ENCODE data around the gene ST8SIA6. TPM values are rescaled to one million over a fixed set of nuclear protein-coding genes. Genes with fewer than 3 reads are reported as not detected.

Gene ST8SIA6
- total and polyA plus RNA-seq, 9 of the 15 experiments (the other 6 are each of a cell fraction or from before 2014, with no cell fraction given) = 0.69 to 6.7 (median 5.0) TPM

DNA sequence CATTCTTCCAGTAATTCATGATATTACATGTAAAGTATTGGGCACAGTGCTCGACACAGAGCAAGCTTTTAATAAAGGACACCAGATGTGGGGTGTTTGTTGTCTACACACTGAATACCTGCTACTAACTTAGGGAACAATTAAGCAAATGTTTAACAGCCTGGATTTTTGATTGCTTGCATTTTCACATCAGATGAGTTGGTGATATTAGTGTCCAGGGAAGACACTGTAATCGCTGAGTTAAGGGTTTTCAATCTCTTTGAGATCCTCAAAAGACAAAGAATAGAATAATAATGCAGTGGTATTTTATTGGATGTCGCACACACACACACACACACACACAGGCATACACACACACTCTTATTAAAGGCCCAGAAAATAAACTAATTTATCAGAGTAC lies 147.3 kb downstream of the ST8SIA6 start:
- Histone ChIP-seq H3K36me3 (ENCODE audit: control insufficient read depth, insufficient read depth, low read length) (no peaks in the 10 kb centered on the region), H3K79me2 (ENCODE audit: control insufficient read depth, insufficient read depth, low read length) (no peaks in the 10 kb centered on the region), H3K27ac (ENCODE audit: extremely low read depth, low read depth, low read length) (no peak overlapping the region), H2AFZ (ENCODE audit: low read depth, low read length) (peak overlapping the region; percentile 1; the same call in 1 of the 2 replicates), H3K9me1 (ENCODE audit: control insufficient read depth, insufficient read depth, low read length) (no peaks in the 10 kb centered on the region), H4K20me1 (replicated peaks; ENCODE audit: control insufficient read depth, insufficient read depth, low read length) (no peaks in the 10 kb centered on the region), H3K27me3 (ENCODE audit: control insufficient read depth in 2 of 2, insufficient read depth in 2 of 2, low read length in 2 of 2) (no peaks in the 10 kb centered on the region), H3K4me2 (ENCODE audit: insufficient read depth, low read length) (no peak overlapping the region), H3K4me1 (replicated peaks in 1 of 2; ENCODE audit: control insufficient read depth in 2 of 2, insufficient read depth in 2 of 2, low read length in 2 of 2) (no peaks in the 10 kb centered on the region), H3K9ac (ENCODE audit: insufficient read depth in 1 of 2, low read depth in 2 of 2, low read length in 2 of 2) (no peak overlapping the region), H3K4me3 (no peak overlapping the region), H3K9me3 (replicated peaks; ENCODE audit: control insufficient read depth, insufficient read depth, low read depth, low read length) (0 out of 2 replicates have a peak, but pooled peaks cover 4% of the 10 kb centered on the region)
- ChIA-PET POLR2A (no interaction called here), CTCF (ENCODE audit: low intra/inter-chr PET ratio) (no interaction called here)
- no peak for FAIRE-seq
- no peak for ATAC-seq
- WGBS (ENCODE audit: insufficient coverage, low coverage, missing lambda C conversion rate) = 24% methylated on average over 3 of the region's 3 CpGs
- intact Hi-C loops (cut with micrococcal nuclease) (no loop called here), in situ Hi-C loops (cut with MboI) (no loop called here)
- BruUV-seq (replicated peaks) = no TSS peak
- TF ChIP-seq CBX5 (IDR thresholded peaks at IDR 0.05; ENCODE audit: borderline replicate concordance, low read depth) = no peak
- TF ChIP-seq C11orf30 (IDR thresholded peaks at IDR 0.05; ENCODE audit: low read depth) = peak; percentile 15; the same call in 1 of the 2 replicates
- DNase-seq (ENCODE audit: extremely low read depth in 1 of 4, low spot score in 3 of 4) = no peak

DNA sequence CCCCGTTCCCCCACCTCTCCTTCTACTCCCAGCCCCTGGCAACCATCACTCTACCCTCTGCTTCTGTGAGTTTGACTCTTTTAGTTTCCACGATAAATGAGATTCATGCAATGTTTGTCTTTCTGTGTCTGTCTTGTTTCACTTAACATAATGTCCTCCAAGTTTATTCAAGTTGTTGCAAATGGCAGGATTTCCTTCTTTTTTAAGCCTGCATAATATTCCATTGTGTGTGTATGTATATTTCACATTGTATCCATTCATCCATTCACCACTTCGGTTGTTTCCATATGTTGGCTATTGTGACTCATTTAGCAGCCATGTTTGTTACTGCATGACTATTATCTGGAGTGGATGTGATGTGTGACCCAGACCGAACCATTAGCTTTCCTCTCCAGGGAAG lies 162.0 kb downstream of the ST8SIA6 start:
- no peaks in the 10 kb centered on the region for H3K27me3 ChIP-seq (ENCODE audit: control insufficient read depth in 2 of 2, insufficient read depth in 2 of 2, low read length in 2 of 2)
- H3K4me2 ChIP-seq (ENCODE audit: insufficient read depth, low read length) = no peak overlapping the region
- H3K36me3 ChIP-seq (ENCODE audit: control insufficient read depth, insufficient read depth, low read length) = no peaks in the 10 kb centered on the region
- CTCF ChIA-PET (ENCODE audit: low intra/inter-chr PET ratio) = no interaction called here
- DNase-seq (ENCODE audit: extremely low read depth in 1 of 4, low spot score in 3 of 4) (no peak), FAIRE-seq (no peak), ATAC-seq (no peak)
- no peaks in the 10 kb centered on the region for H3K9me3 ChIP-seq (replicated peaks; ENCODE audit: control insufficient read depth, insufficient read depth, low read depth, low read length)
- no peak overlapping the region for H3K9ac ChIP-seq (ENCODE audit: insufficient read depth in 1 of 2, low read depth in 2 of 2, low read length in 2 of 2)
- POLR2A ChIA-PET = no interaction called here
- intact Hi-C loops (cut with micrococcal nuclease) = loop anchor here (5.0 to 10.0 kb wide), 4 partner anchors 120 to 942 kb away; no protein-coding TSS in a partner anchor
- no peak overlapping the region for H3K27ac ChIP-seq (ENCODE audit: extremely low read depth, low read depth, low read length)
- WGBS (ENCODE audit: insufficient coverage, low coverage, missing lambda C conversion rate) = 36% methylated on average over 4 of the region's 4 CpGs
- in situ Hi-C loops (cut with MboI) = loop anchor here (25.0 kb wide), 2 partner anchors 570 to 945 kb away; no protein-coding TSS in a partner anchor
- no peaks in the 10 kb centered on the region for H4K20me1 ChIP-seq (replicated peaks; ENCODE audit: control insufficient read depth, insufficient read depth, low read length)
- H3K4me1 ChIP-seq (replicated peaks in 1 of 2; ENCODE audit: control insufficient read depth in 2 of 2, insufficient read depth in 2 of 2, low read length in 2 of 2) = peaks cover 0 to 3% of the 10 kb centered on the region in 2 experiments; a peak in 1 of 5 replicates
- H3K4me3 ChIP-seq = no peak overlapping the region
- 0 out of 2 replicates have a peak overlapping the region, but pooled peaks have one; percentile 19 for H2AFZ ChIP-seq (ENCODE audit: low read depth, low read length)
- H3K79me2 ChIP-seq (ENCODE audit: control insufficient read depth, insufficient read depth, low read length) = no peaks in the 10 kb centered on the region
- BruUV-seq (replicated peaks) = no TSS peak
- no peaks in the 10 kb centered on the region for H3K9me1 ChIP-seq (ENCODE audit: control insufficient read depth, insufficient read depth, low read length)
- TF ChIP-seq RBM25 (IDR thresholded peaks at IDR 0.05; ENCODE audit: low read depth, low read length, severe bottlenecking) = peak; percentile 7
- TF ChIP-seq THAP12 (CRISPR knock-in tag; IDR thresholded peaks at IDR 0.05) = no peak
- TF ChIP-seq, protein P1, sequence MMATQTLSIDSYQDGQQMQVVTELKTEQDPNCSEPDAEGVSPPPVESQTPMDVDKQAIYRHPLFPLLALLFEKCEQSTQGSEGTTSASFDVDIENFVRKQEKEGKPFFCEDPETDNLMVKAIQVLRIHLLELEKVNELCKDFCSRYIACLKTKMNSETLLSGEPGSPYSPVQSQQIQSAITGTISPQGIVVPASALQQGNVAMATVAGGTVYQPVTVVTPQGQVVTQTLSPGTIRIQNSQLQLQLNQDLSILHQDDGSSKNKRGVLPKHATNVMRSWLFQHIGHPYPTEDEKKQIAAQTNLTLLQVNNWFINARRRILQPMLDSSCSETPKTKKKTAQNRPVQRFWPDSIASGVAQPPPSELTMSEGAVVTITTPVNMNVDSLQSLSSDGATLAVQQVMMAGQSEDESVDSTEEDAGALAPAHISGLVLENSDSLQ (IDR thresholded peaks at IDR 0.05) = 0 out of 2 replicates have a peak, but pooled peaks have one; percentile 29
- no peak for TF ChIP-seq ZNF134 (CRISPR knock-in tag; conservative IDR thresholded peaks at IDR 0.05)
- no peak for TF ChIP-seq ZNF12 (CRISPR knock-in tag; IDR thresholded peaks at IDR 0.05)
- TF ChIP-seq BCOR (IDR thresholded peaks at IDR 0.05) = peak; percentile 60
- peak; percentile 64 for TF ChIP-seq ZNF146 (CRISPR knock-in tag; IDR thresholded peaks at IDR 0.05; ENCODE audit: unreplicated experiment)

Measured in K562 (cell line).